H1 (cell line): ENCODE measurements around the gene ARHGAP24. TPM values are rescaled to one million over a fixed set of nuclear protein-coding genes. Genes with fewer than 3 reads are reported as not detected.

ENCODE experiments used
- CTCF ChIA-PET: fragments of 300-600 bp; sonication (Branson Sonifier 250); formaldehyde crosslinking; loops from one replicate; lab custom pipeline; 2021; ENCODE audit not compliant: partially characterized antibody; lab: Charles Lee
- POLR2A ChIA-PET: fragments of 300-600 bp; sonication (Branson Sonifier 250); formaldehyde crosslinking; loops from one replicate; lab custom pipeline; 2021; ENCODE audit warnings: inconsistent platforms; ENCODE audit not compliant: partially characterized antibody; lab: Charles Lee
- DNase-seq, 2 experiments: peaks; one replicate each; pipeline versions ENCODE4 v3.0.0 to v3.0.0-alpha.2; 2010 to 2022; ENCODE audit warnings: low spot score in 2 of 2, low read depth in 1 of 2, mixed read lengths in 1 of 2
- FAIRE-seq: peaks from 2 replicates; lab custom pipeline; 2011; peaks lifted over from hg19 to GRCh38; lab: Jason Lieb, UNC
- H2AFZ ChIP-seq: 2 replicates; pipeline ENCODE4 v1.8.1; 2012; ENCODE audit warnings: low read length, inconsistent platforms
- H2AK5ac ChIP-seq: 2 replicates; pipeline ENCODE4 v1.6.1; 2013; ENCODE audit warnings: low read depth, low read length
- H2BK120ac ChIP-seq: replicated peaks from 2 replicates; pipeline ENCODE3; 2013; ENCODE audit warnings: low read depth, low read length, inconsistent platforms
- H2BK12ac ChIP-seq: 2 replicates; pipeline ENCODE4 v1.6.1; 2013; ENCODE audit warnings: low read depth, low read length
- H2BK15ac ChIP-seq: 2 replicates; pipeline ENCODE4 v1.6.1; 2013; ENCODE audit warnings: low read length
- H2BK20ac ChIP-seq: 2 replicates; pipeline ENCODE4 v1.6.1; 2013; ENCODE audit warnings: low read length
- H2BK5ac ChIP-seq: 2 replicates; pipeline ENCODE4 v1.6.1; 2013; ENCODE audit warnings: low read depth, low read length
- H3K14ac ChIP-seq: 2 replicates; pipeline ENCODE4 v1.6.1; 2013; ENCODE audit warnings: inconsistent platforms; ENCODE audit not compliant: insufficient read length
- H3K18ac ChIP-seq: 2 replicates; pipeline ENCODE4 v1.6.1; 2013; ENCODE audit warnings: low read length; ENCODE audit errors: extremely low read depth
- H3K23ac ChIP-seq: 2 replicates; pipeline ENCODE4 v1.6.1; 2013; ENCODE audit warnings: inconsistent platforms; ENCODE audit not compliant: insufficient read length
- H3K23me2 ChIP-seq: 2 replicates; pipeline ENCODE4 v1.6.1; 2013; ENCODE audit warnings: low read depth, low read length
- H3K27ac ChIP-seq: 2 replicates; pipeline ENCODE4 v1.6.1; 2011; ENCODE audit warnings: low read depth, low read length, inconsistent platforms
- H3K27me3 ChIP-seq, 4 experiments: replicated peaks in 1 of 4; 1 replicate in 1 of 4; 2 replicates in 3 of 4; pipeline versions ENCODE4 v1.6.1 to v1.8.1; 2011 to 2013; ENCODE audit warnings: low read length in 3 of 4, mild to moderate bottlenecking in 3 of 4, inconsistent platforms in 2 of 4, mixed read lengths in 2 of 4, moderate library complexity in 1 of 4; ENCODE audit not compliant: control insufficient read depth in 3 of 4, insufficient read depth in 3 of 4; ENCODE audit errors: extremely low read depth in 1 of 4
- H3K36me3 ChIP-seq, 4 experiments: 2 replicates each; pipeline versions ENCODE4 v1.6.1 to v1.8.1; 2011 to 2013; ENCODE audit warnings: mild to moderate bottlenecking in 4 of 4, low read length in 3 of 4, moderate library complexity in 2 of 4, control low read depth in 1 of 4, inconsistent platforms in 1 of 4; ENCODE audit not compliant: insufficient read depth in 4 of 4, control insufficient read depth in 2 of 4
- H3K4ac ChIP-seq: replicated peaks from 2 replicates; pipeline ENCODE3; 2013; ENCODE audit warnings: low read length, low read depth, mixed read lengths, inconsistent platforms; ENCODE audit not compliant: insufficient read length
- H3K4me1 ChIP-seq, 4 experiments: replicated peaks in 1 of 4; 1 replicate in 1 of 4; 2 replicates in 3 of 4; pipeline versions ENCODE4 v1.6.1 to v1.8.1; 2011 to 2013; ENCODE audit warnings: low read length in 3 of 4, inconsistent platforms in 2 of 4, mixed read lengths in 1 of 4; ENCODE audit not compliant: insufficient read depth in 4 of 4, control insufficient read depth in 3 of 4
- H3K4me2 ChIP-seq, 2 experiments: 2 replicates each; pipeline versions ENCODE4 v1.6.1 to v1.8.1; 2011 to 2013; ENCODE audit warnings: low read depth in 2 of 2, low read length in 2 of 2, control low read depth in 1 of 2, inconsistent platforms in 1 of 2, mild to moderate bottlenecking in 1 of 2; ENCODE audit not compliant: insufficient read depth in 1 of 2
- H3K4me3 ChIP-seq, 4 experiments: fragments of 200-600, 300-600 bp in 1 of 4; sonication (generic), shearing (Covaris generic), sonication (Bioruptor Twin) in 1 of 4; 2 replicates each; pipeline versions ENCODE4 v1.5.1 to v1.8.1; 2011 to 2016; ENCODE audit warnings: low read length in 4 of 4, low read depth in 3 of 4, control low read depth in 2 of 4, inconsistent platforms in 2 of 4, mild to moderate bottlenecking in 2 of 4, mixed read lengths in 1 of 4, moderate library complexity in 1 of 4; ENCODE audit not compliant: insufficient read depth in 2 of 4; ENCODE audit errors: extremely low read depth in 1 of 4
- H3K56ac ChIP-seq: replicated peaks from 2 replicates; pipeline ENCODE3; 2013; ENCODE audit warnings: low read depth, mild to moderate bottlenecking, mixed read lengths, low read length, inconsistent platforms; ENCODE audit not compliant: insufficient read length
- H3K79me1 ChIP-seq: 2 replicates; pipeline ENCODE4 v1.6.1; 2013; ENCODE audit warnings: low read depth, low read length, control low read depth
- H3K79me2 ChIP-seq, 2 experiments: 2 replicates each; pipeline versions ENCODE4 v1.6.1 to v1.8.1; 2012 to 2013; ENCODE audit warnings: low read length in 2 of 2, mild to moderate bottlenecking in 2 of 2, inconsistent platforms in 1 of 2; ENCODE audit not compliant: insufficient read depth in 2 of 2, control insufficient read depth in 1 of 2
- H3K9ac ChIP-seq, 4 experiments: replicated peaks in 1 of 4; 1 replicate in 1 of 4; 2 replicates in 3 of 4; pipeline versions ENCODE4 v1.6.1 to v1.8.1; 2011 to 2013; ENCODE audit warnings: low read depth in 3 of 4, low read length in 3 of 4, control low read depth in 2 of 4, mild to moderate bottlenecking in 2 of 4, moderate library complexity in 2 of 4, inconsistent platforms in 1 of 4; ENCODE audit errors: extremely low read depth in 1 of 4
- H3K9me3 ChIP-seq, 2 experiments: 2 replicates each; pipeline versions ENCODE4 v1.6.1 to v1.8.1; 2012 to 2013; ENCODE audit warnings: mild to moderate bottlenecking in 2 of 2, moderate library complexity in 2 of 2, control low read depth in 1 of 2, inconsistent platforms in 1 of 2, low read depth in 1 of 2, low read length in 1 of 2, mixed read lengths in 1 of 2; ENCODE audit not compliant: insufficient read depth in 2 of 2
- H4K20me1 ChIP-seq, 2 experiments: replicated peaks in 1 of 2; 2 replicates each; pipeline versions ENCODE3 to v1.8.1; 2011 to 2013; ENCODE audit warnings: inconsistent platforms in 2 of 2, low read length in 2 of 2, mild to moderate bottlenecking in 1 of 2; ENCODE audit not compliant: insufficient read depth in 2 of 2, control insufficient read depth in 1 of 2
- H4K5ac ChIP-seq: 2 replicates; pipeline ENCODE4 v1.6.1; 2013; ENCODE audit warnings: low read length, low read depth, mixed read lengths, inconsistent platforms; ENCODE audit not compliant: insufficient read length
- H4K8ac ChIP-seq: 2 replicates; pipeline ENCODE4 v1.8.0; 2013; ENCODE audit warnings: mild to moderate bottlenecking, moderate library complexity, low read length, inconsistent platforms; ENCODE audit not compliant: insufficient read depth; ENCODE audit errors: extremely low read depth
- H4K91ac ChIP-seq: replicated peaks from 2 replicates; pipeline ENCODE3; 2013; ENCODE audit warnings: low read length, mixed read lengths, inconsistent platforms; ENCODE audit not compliant: insufficient read length
- CEBPB ChIP-seq: IDR thresholded peaks from 2 replicates; pipeline ENCODE4 v1.6.1; 2012; ENCODE audit warnings: low read depth, low read length
- CTCF ChIP-seq, 3 experiments: IDR thresholded peaks; 1 replicate in 2 of 3; 2 replicates in 1 of 3; pipeline versions ENCODE4 v1.5.1 to v1.6.1; 2011; ENCODE audit warnings: low read length in 3 of 3, mild to moderate bottlenecking in 3 of 3, inconsistent platforms in 2 of 3, low read depth in 1 of 3, moderate library complexity in 1 of 3; ENCODE audit not compliant: insufficient read depth in 1 of 3; ENCODE audit errors: control extremely low read depth in 1 of 3
- EP300 ChIP-seq, 2 experiments: IDR thresholded peaks; 1 replicate in 1 of 2; 2 replicates in 1 of 2; pipeline ENCODE4 v1.6.1; 2011 to 2012; ENCODE audit warnings: low read depth in 2 of 2, low read length in 2 of 2, mild to moderate bottlenecking in 2 of 2, borderline replicate concordance in 1 of 2, inconsistent platforms in 1 of 2, moderate library complexity in 1 of 2
- HDAC2 ChIP-seq, 2 experiments: fragments of 300-600 bp in 1 of 2; sonication (generic) in 1 of 2; IDR thresholded peaks; 2 replicates each; pipeline ENCODE4 v1.6.1; 2011 to 2012; ENCODE audit warnings: low read depth in 2 of 2, low read length in 2 of 2, mild to moderate bottlenecking in 2 of 2, moderate library complexity in 2 of 2, borderline replicate concordance in 1 of 2, inconsistent platforms in 1 of 2
- JUND ChIP-seq: IDR thresholded peaks from 2 replicates; pipeline ENCODE4 v1.6.1; 2011; ENCODE audit warnings: mild to moderate bottlenecking, improper control_type of control experiment, low read length
- KDM5A ChIP-seq: fragments of 200-600 bp; IDR thresholded peaks from 2 replicates; pipeline ENCODE4 v1.7.1; 2012; ENCODE audit warnings: mild to moderate bottlenecking, low read length, inconsistent platforms, mixed read lengths
- POLR2AphosphoS5 ChIP-seq: IDR thresholded peaks from 2 replicates; pipeline ENCODE4 v1.6.1; 2011; ENCODE audit warnings: low read depth, low read length
- WGBS, 2 experiments: shearing (Covaris generic) in 1 of 2; methylation state at CpG; one replicate each; pipeline versions ENCODE4 v1.1.6 to v1.1.7; 2013 to 2015; ENCODE audit warnings: low lambda C conversion rate in 2 of 2, mixed read lengths in 2 of 2, inconsistent platforms in 1 of 2, low coverage in 1 of 2, missing lambda C conversion rate in 1 of 2; ENCODE audit not compliant: insufficient replicate concordance in 2 of 2, insufficient coverage in 1 of 2, insufficient read length in 1 of 2; ENCODE audit errors: extremely low coverage in 1 of 2, missing lambda C conversion rate in 1 of 2; 5-methylcytosine and 5-hydroxymethylcytosine counted together
- polyA plus RNA-seq, 7 experiments: library from polyadenylated mRNA; depleted of rRNA in 3 of 7; stranded (reverse) in 5 of 7; unstranded in 2 of 7; fragments of >200 nt in 5 of 7; fragments of 200-250 nt in 2 of 7; gene quantifications; 1 replicate in 5 of 7; 2 replicates in 1 of 7; 4 replicates in 1 of 7; pipeline versions ENCODE4 v1.2.1 to v1.2.3, GENCODE V29; 2011 to 2013; ENCODE audit warnings: missing spikeins in 2 of 7, mixed read lengths in 2 of 7
- total RNA-seq: library from RNA; stranded (reverse); fragmentation: NEBNext Ultra II Directional; extraction: Animal tissue kit (Norgen Biotek cat#: 25700); gene quantifications from 2 replicates; pipeline ENCODE4 v1.2.1, GENCODE V29; 2021
- TF ChIP-seq, protein P1 (sequence below): IDR thresholded peaks from 2 replicates; pipeline ENCODE4 v1.6.1; 2012; ENCODE audit warnings: inconsistent platforms

Gene ARHGAP24
- total and polyA plus RNA-seq, 2 of the 8 experiments (the other 6 are each of a cell fraction or from before 2014, with no cell fraction given) = 0.08 to 0.50 TPM

- no peak overlapping the region for H3K27ac ChIP-seq
Measured at GRCh38 chr4:86031927-86032326, 557.0 kb downstream of the ARHGAP24 start.

More at GRCh38 chr4:86031927-86032326, 557.0 kb downstream of the ARHGAP24 start:
- H2BK120ac ChIP-seq = no peak overlapping the region
- H3K14ac ChIP-seq = no peak overlapping the region
- no peak overlapping the region for H3K4me3 ChIP-seq
- H3K56ac ChIP-seq = no peak overlapping the region
- H2AFZ ChIP-seq = no peak overlapping the region
- DNase-seq (no peak), FAIRE-seq (no peak)
- H3K4me2 ChIP-seq = no peak overlapping the region
- POLR2A ChIA-PET = no interaction called here
- no peak overlapping the region for H2BK12ac ChIP-seq
- CTCF ChIA-PET = interaction anchor here (1.1 to 1.9 kb wide), 3 partner anchors 14 to 284 kb away, joined by 3 to 7 read pairs (median 5); no protein-coding TSS in a partner anchor
- H3K27me3 ChIP-seq = no peaks in the 10 kb centered on the region
- H3K23ac ChIP-seq = no peak overlapping the region
- no peak overlapping the region for H2BK5ac ChIP-seq
- no peak overlapping the region for H2BK15ac ChIP-seq
- no peaks in the 10 kb centered on the region for H3K36me3 ChIP-seq
- no peak overlapping the region for H2BK20ac ChIP-seq
- no peaks in the 10 kb centered on the region for H3K23me2 ChIP-seq
- H3K9me3 ChIP-seq = no peaks in the 10 kb centered on the region
- 86% methylated on average over 3 of the region's 3 CpGs; no CpG with 5 or more reads in 1 of the 2 experiments for WGBS, 2 experiments
- H4K8ac ChIP-seq = no peak overlapping the region
- no peak overlapping the region for H2AK5ac ChIP-seq
- no peak overlapping the region for H4K5ac ChIP-seq
- no peaks in the 10 kb centered on the region for H3K79me2 ChIP-seq
- H4K20me1 ChIP-seq = no peaks in the 10 kb centered on the region
- no peak overlapping the region for H3K9ac ChIP-seq
- no peaks in the 10 kb centered on the region for H3K79me1 ChIP-seq
- no peak overlapping the region for H4K91ac ChIP-seq
- H3K4ac ChIP-seq = no peak overlapping the region
- H3K18ac ChIP-seq = no peak overlapping the region
- peaks cover 0 to 9% (median 1%) of the 10 kb centered on the region in 4 experiments; a peak in 2 of 7 replicates for H3K4me1 ChIP-seq
- TF ChIP-seq EP300 (IDR thresholded peaks at IDR 0.05; ENCODE audit: borderline replicate concordance in 1 of 2, low read depth in 2 of 2, low read length in 2 of 2) = no peak
- TF ChIP-seq POLR2AphosphoS5 = no peak
- TF ChIP-seq HDAC2 (IDR thresholded peaks at IDR 0.05; ENCODE audit: borderline replicate concordance in 1 of 2, low read depth in 2 of 2, low read length in 2 of 2) = no peak
- no peak for TF ChIP-seq CTCF (IDR thresholded peaks at IDR 0.05; ENCODE audit: control extremely low read depth in 1 of 3, insufficient read depth in 1 of 3, low read depth in 1 of 3, low read length in 3 of 3)
- no peak for TF ChIP-seq KDM5A
- TF ChIP-seq, protein P1, sequence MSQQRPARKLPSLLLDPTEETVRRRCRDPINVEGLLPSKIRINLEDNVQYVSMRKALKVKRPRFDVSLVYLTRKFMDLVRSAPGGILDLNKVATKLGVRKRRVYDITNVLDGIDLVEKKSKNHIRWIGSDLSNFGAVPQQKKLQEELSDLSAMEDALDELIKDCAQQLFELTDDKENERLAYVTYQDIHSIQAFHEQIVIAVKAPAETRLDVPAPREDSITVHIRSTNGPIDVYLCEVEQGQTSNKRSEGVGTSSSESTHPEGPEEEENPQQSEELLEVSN = no peak
- TF ChIP-seq CEBPB = peak; percentile 47; the same call in 1 of the 2 replicates
- TF ChIP-seq JUND = no peak
